CD4-positive, alpha-beta T cell treated with Interleukin-4 for 1 hour (primary cell): Measurements from ENCODE around the gene GATA5.
"Not testable (repeated sequence)": the region's sequence is repeated elsewhere in the genome, so short reads cannot be mapped to it uniquely, and the experiment has no call there.

Experiments
- DNase-seq, 2 donors: peaks; one replicate each; pipeline ENCODE4 v3.0.0-alpha.2; 2020 to 2022

GATA5 gene

DNA sequence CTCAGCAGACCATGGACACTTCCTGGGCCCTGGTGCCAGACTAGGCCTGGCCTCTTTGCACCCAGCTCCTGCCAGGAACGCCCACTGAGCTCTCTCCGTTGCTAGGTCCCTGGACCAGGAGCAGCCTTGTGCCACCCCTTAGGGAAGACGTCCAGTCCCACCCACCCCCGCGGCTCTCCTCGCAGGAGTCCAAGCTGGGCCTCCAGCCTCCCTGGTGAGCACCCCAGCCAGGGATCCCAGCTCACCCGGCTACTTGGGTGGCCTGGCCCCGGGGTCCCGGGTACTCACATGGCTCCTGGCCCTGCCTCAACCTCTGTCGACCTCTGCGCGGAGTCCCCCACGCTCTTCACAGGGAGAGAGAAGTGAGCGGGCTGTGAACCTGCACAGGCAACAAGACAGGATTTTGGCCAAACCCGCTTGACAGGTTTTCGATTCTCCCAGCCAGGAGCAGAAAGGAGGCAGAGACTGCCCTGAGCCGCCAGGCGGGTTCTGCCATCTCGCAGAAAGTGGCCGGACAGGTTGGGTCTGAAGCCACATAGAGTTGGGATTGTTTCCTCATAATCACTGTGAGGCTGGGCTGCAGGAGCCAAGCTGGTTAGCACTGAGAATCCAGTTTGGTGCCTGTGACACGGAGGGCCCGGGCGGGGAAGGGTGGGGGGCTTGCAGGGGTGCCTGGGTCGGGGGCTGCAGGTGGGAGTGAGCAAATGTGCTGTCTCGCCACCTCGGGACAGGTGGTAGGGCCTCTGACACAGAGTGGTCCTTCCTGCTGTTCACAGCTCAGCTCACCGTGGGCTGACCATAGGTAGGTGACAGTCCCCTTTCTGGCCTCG, 48.4 kb downstream of the GATA5 start, which contains the start of gene RBBP8NL:
TSS of gene RBBP8NL (minus strand) at position 368 of the 830 bp plus-strand sequence. CDS start 7,892 bp downstream, outside the sequence.
- no peak for DNase-seq

- no peak for DNase-seq
These were observed 49.1 kb downstream of the GATA5 start for GRCh38 chr20:62426699-62427131.

GRCh38 chr20:62426059-62426348, 49.8 kb downstream of the GATA5 start:
- DNase-seq = not testable (repeated sequence)

- DNase-seq = no peak
These were observed 50.3 kb downstream of the GATA5 start for GRCh38 chr20:62425281-62426058.

GRCh38 chr20:62424249-62425107, 51.3 kb downstream of the GATA5 start:
- DNase-seq = no peak

DNA sequence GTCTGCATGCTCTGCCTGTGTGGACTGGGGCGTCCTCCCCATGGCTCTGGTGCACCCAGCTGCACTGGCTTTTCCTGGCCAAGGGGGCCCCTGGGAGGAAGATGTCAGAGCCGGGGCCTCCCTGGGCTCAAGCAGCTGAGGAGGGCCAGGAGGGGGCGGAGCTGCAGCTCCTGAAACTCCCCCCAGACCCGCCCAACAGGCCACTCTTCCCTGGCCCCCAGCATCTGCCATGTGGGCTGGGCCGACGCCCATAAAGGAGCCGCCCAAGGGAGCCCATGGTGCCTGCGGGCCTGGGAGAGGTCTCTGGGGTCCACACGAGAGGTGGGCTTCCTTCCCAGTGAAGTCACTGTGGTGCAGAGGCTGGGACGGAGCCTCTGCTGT, 52.5 kb downstream of the GATA5 start:
- DNase-seq = no peak

GRCh38 chr20:62422636-62423325, 53.0 kb downstream of the GATA5 start:
- no peak for DNase-seq

DNA sequence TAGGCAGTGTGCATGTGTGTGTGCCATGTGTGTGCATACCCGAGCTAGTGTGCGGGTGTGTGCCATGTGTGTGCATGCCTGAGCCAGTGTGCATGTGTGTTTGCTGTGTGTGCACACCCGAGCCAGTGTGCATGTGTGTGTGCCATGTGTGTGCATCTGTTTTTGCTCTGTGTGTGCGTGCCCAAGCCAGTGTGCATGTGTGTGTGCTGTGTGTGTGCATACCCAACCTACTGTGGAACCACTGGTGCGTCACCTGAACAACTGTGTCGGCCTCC, 54.1 kb downstream of the GATA5 start:
- no peak for DNase-seq

DNA sequence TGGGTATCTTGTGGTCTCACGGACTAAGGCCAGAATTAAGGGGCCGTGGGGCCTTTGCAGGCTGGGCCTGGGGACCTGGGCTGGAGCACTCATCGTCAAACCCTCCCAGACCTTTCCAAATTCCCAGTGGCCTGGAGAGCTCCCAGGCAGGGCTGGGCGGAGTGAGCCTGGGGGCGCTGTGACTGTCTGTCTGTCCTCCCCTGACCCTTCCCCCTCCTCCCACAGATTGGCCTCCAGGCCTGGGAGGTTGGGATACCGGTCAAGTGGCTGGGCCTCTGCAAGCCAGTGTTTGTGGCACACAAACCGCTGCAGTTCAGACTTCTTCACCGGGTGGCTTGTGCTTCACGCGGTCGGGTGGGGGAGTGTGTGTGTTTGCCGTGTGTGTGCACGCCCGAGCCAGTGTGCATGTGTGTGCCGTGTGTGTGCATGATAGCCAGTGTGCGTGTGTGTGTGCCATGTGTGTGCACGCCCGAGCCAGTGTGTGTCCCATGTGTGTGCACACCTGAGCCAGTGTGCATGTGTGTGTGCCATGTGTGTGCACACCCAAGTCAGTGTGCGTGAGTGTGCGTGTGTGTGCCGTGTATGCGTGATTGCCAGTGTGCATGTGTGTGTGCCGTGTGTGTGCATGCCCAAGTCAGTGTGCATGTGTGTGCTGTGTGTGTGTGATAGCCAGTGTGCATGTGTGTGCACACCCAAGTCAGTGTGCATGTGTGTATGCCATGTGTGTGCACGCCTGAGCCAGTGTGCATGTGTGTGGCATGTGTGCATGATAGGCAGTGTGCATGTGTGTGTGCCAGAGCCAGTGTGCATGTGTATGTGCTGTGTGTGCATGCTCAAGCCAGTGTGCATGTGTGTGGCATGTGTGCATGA, 54.7 kb downstream of the GATA5 start:
- DNase-seq = no peak

DNA sequence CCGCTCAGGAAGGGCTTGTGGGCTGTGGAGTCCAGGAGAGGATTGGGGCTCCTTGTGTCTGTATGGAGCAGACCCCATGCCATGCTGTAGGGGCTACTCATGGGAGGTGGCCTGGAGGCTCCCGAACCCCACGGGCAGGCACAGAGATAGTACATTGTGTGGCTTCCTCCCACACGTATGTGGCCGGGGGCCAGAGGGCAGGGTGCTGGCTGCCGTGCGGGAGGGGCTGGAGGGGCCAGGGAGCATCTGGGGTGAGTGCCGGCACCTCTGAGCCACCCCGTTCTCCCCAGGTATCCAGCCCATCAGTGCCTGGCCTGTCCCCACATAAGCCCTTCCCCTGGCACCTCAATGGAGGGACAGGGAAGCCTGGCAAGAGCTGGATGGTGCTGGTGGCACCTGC, 56.0 kb downstream of the GATA5 start:
- no peak for DNase-seq

DNA sequence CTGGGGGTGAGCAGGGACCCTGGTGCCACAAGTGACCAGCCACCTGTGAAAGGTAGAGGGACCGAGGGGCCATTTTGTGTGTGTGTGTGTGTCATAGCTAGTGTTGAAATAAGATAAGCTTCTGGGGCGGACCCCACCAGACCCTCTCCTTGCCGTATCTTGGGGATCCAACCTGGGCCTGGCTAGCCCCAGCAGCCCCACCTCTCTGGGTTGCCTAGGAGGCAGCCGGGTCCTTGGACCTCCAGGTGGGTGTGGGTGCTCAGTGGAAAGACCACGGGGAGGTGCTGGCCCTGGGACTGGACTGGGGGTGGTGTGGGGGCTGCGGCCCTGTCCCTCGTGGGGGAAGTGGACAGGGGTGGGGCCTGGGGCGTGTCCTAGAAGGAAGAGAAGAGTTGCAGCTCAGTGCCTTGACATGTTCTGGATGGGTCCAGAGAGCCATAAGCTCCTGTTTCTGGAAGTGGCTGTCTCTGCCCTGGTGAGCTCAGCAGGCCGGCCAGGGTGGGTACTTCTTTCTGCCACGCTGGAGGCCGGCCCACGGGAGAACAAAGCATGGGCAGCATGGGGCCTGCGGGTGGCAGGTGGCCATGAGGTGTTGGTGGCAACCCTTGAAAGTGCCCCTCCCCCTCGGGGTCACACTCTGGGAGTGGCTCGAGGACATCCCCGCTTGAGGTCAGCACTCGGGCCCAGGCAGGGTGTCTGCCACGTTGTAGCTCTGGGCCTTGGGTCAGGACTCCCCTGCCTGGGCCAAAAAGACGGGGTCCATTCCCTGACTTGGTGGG, 56.9 kb downstream of the GATA5 start:
- no peak for DNase-seq

- no peak for DNase-seq
These were observed 57.6 kb downstream of the GATA5 start for GRCh38 chr20:62417981-62418708.

- DNase-seq = no peak
These were observed 58.9 kb downstream of the GATA5 start for GRCh38 chr20:62416651-62417637.

- DNase-seq = no peak
These were observed 60.3 kb downstream of the GATA5 start for GRCh38 chr20:62415354-62416111.

- no peak for DNase-seq
These were observed 61.8 kb downstream of the GATA5 start for GRCh38 chr20:62413896-62414481.
